Activated CD8-positive, alpha-beta T cell treated with anti-CD3 and anti-CD28 coated beads for 36 hours (primary cell): Measurements from ENCODE around the gene COLEC12. TPM values are rescaled to one million over a fixed set of nuclear protein-coding genes. Genes with fewer than 3 reads are reported as not detected.

Source experiments
- ATAC-seq: fragments of 200-7000 bp; cut with Tn5 transposase; one replicate; pipeline ENCODE4 v1.10.0; 2021; ENCODE audit warnings: mild to moderate bottlenecking, moderate library complexity
- CTCF ChIA-PET: fragments of 350-600 bp; sonication (Branson Sonifier 250); formaldehyde crosslinking; loops from one replicate; lab custom pipeline; 2021; ENCODE audit warnings: antibody characterized with exemption; lab: Charles Lee
- POLR2A ChIA-PET: fragments of 350-600 bp; sonication (Branson Sonifier 250); formaldehyde crosslinking; loops from one replicate; lab custom pipeline; 2021; ENCODE audit warnings: antibody characterized with exemption; lab: Charles Lee
- DNase-seq: peaks from one replicate; pipeline ENCODE4 v3.0.0-alpha.2; 2020
- H3K27ac Mint-ChIP-seq: one replicate; pipeline ENCODE4 v1.8.0; 2021; ENCODE audit warnings: mild to moderate bottlenecking, mixed read lengths
- H3K27me3 Mint-ChIP-seq: one replicate; pipeline ENCODE4 v1.8.0; 2021; ENCODE audit warnings: mixed read lengths
- H3K36me3 Mint-ChIP-seq: one replicate; pipeline ENCODE4 v1.8.0; 2021; ENCODE audit warnings: low read depth, mixed read lengths
- H3K4me1 Mint-ChIP-seq: one replicate; pipeline ENCODE4 v1.8.0; 2021; ENCODE audit warnings: low read depth, mixed read lengths
- H3K4me3 Mint-ChIP-seq: one replicate; pipeline ENCODE4 v1.8.0; 2021; ENCODE audit warnings: mild to moderate bottlenecking, moderate library complexity, mixed read lengths
- H3K9me3 Mint-ChIP-seq: one replicate; pipeline ENCODE4 v1.8.0; 2021; ENCODE audit warnings: mixed read lengths
- intact Hi-C: fragments of 100-400 bp; cut with micrococcal nuclease; formaldehyde crosslinking; loops from one replicate; pipeline ENCODE4 v1.10.0; 2022
- total RNA-seq, 2 experiments: library from RNA; stranded (reverse); gene quantifications; one replicate each; pipeline ENCODE4 v1.2.3, GENCODE V29; 2021
- TF ChIP-seq, protein P1 (sequence below): fragments of 200-600 bp; IDR thresholded peaks from one replicate; pipeline ENCODE4 v1.8.0; 2022; ENCODE audit warnings: antibody characterized with exemption, mild to moderate bottlenecking

The COLEC12 gene
- total RNA-seq, 2 experiments from 2014 or later = not detected

GRCh38 chr18:419541-420175 is 80.8 kb downstream of the COLEC12 start:
- POLR2A ChIA-PET = no interaction called here
- Mint-ChIP-seq H3K27me3 (peaks cover 3% of the 10 kb centered on the region), H3K9me3 (no peaks in the 10 kb centered on the region), H3K4me3 (no peak overlapping the region), H3K27ac (no peak overlapping the region), H3K36me3 (no peaks in the 10 kb centered on the region), H3K4me1 (no peaks in the 10 kb centered on the region)
- TF ChIP-seq, protein P1, sequence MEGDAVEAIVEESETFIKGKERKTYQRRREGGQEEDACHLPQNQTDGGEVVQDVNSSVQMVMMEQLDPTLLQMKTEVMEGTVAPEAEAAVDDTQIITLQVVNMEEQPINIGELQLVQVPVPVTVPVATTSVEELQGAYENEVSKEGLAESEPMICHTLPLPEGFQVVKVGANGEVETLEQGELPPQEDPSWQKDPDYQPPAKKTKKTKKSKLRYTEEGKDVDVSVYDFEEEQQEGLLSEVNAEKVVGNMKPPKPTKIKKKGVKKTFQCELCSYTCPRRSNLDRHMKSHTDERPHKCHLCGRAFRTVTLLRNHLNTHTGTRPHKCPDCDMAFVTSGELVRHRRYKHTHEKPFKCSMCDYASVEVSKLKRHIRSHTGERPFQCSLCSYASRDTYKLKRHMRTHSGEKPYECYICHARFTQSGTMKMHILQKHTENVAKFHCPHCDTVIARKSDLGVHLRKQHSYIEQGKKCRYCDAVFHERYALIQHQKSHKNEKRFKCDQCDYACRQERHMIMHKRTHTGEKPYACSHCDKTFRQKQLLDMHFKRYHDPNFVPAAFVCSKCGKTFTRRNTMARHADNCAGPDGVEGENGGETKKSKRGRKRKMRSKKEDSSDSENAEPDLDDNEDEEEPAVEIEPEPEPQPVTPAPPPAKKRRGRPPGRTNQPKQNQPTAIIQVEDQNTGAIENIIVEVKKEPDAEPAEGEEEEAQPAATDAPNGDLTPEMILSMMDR = no peak
- intact Hi-C loops = no loop called here
- no peak for ATAC-seq
- CTCF ChIA-PET = no interaction called here
- DNase-seq = no peak

- CTCF ChIA-PET = no interaction called here
- DNase-seq (no peak), ATAC-seq (no peak)
- Mint-ChIP-seq H3K4me3 (no peak overlapping the region), H3K27me3 (peaks cover 7% of the 10 kb centered on the region), H3K4me1 (no peaks in the 10 kb centered on the region), H3K9me3 (no peaks in the 10 kb centered on the region), H3K27ac (no peak overlapping the region), H3K36me3 (no peaks in the 10 kb centered on the region)
- TF ChIP-seq, protein P1 = no peak
- POLR2A ChIA-PET = no interaction called here
- intact Hi-C loops = no loop called here
These were observed 83.0 kb downstream of the COLEC12 start for GRCh38 chr18:417495-417894.

DNA sequence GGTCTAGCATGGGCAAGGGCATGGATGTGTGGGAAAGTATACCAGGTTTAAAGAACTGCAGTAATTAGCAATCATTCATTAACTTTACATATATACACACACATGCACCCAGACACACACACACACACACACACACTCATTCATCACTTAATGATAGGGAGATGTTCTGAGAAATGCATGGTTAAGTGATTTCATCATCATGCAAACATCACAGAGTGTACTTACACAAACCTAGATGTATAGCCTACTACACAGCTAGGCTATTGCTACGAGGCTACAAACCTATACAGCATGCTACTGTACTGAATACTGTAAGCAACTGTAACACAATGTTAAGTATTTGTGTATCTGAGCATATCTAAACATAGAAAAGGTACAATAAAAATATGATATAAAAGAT is 83.6 kb downstream of the COLEC12 start:
- ATAC-seq = no peak
- Mint-ChIP-seq H3K36me3 (no peaks in the 10 kb centered on the region), H3K27ac (no peak overlapping the region), H3K9me3 (no peaks in the 10 kb centered on the region), H3K4me3 (no peak overlapping the region), H3K4me1 (no peaks in the 10 kb centered on the region), H3K27me3 (peaks cover 7% of the 10 kb centered on the region)
- ChIA-PET CTCF (no interaction called here), POLR2A (no interaction called here)
- TF ChIP-seq, protein P1 = no peak
- intact Hi-C loops = no loop called here
- DNase-seq = no peak

DNA sequence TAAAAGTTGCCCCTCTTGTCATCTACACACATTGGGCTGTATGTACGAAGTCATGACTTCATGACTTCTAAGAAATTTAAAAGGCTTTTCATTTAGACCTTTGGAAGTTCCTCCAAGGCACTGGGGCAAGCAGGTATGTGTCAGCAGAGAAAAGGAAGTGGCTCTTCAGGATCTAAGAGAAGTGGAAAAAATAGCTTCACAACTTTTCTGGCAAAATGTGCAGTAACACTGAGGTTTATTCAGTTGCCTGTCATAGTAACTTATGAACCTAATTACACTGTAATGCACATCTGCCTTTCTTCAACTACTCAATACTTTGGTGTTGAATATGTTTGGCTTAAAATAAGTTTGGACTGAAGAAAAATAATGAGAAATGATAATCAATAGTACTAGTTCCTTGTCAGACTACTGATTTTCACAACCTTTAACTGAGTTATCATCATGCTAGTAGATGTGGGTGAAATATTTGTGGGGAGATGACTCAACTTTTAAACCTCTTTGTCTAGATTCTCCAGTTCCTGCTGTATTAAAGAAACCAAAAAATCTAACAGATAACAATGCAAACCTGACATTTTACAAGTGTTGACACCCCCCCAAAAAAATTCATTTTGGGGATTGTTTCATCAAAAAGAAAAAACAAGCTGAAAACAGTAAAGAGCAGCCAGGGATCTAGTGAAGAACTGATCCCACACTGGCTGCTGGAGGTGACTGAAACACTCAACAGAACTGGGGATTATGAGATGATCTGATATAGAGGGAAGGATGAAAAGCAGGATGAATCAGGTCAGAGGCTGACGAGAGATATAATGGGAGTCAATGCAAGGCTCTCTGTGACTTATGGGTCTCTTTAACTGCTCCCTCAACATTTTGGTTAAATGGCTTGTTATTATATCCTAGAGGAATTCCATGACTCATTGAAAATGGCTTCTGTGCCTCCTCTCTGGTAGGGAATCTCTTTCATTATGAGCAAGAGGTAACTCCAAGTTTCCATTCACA is 84.6 kb downstream of the COLEC12 start:
- DNase-seq (no peak), ATAC-seq (no peak)
- intact Hi-C loops = no loop called here
- TF ChIP-seq, protein P1 = no peak
- Mint-ChIP-seq H3K27me3 (peaks cover 9% of the 10 kb centered on the region), H3K27ac (no peak overlapping the region), H3K4me3 (no peak overlapping the region), H3K9me3 (no peaks in the 10 kb centered on the region), H3K4me1 (no peaks in the 10 kb centered on the region), H3K36me3 (no peaks in the 10 kb centered on the region)
- ChIA-PET CTCF (no interaction called here), POLR2A (no interaction called here)

GRCh38 chr18:415047-415446 is 85.5 kb downstream of the COLEC12 start:
- DNase-seq (no peak), ATAC-seq (no peak)
- peaks cover 12% of the 10 kb centered on the region for H3K27me3 Mint-ChIP-seq
- TF ChIP-seq, protein P1 = no peak
- intact Hi-C loops = no loop called here
- no peak overlapping the region for H3K27ac Mint-ChIP-seq
- H3K4me1 Mint-ChIP-seq = no peaks in the 10 kb centered on the region
- POLR2A ChIA-PET = no interaction called here
- H3K9me3 Mint-ChIP-seq = no peaks in the 10 kb centered on the region
- no peak overlapping the region for H3K4me3 Mint-ChIP-seq
- no peaks in the 10 kb centered on the region for H3K36me3 Mint-ChIP-seq
- CTCF ChIA-PET = no interaction called here
